ENCODE data around the gene CPED1. TPM values are rescaled to one million over a fixed set of nuclear protein-coding genes. Genes with fewer than 3 reads are reported as not detected.

CPED1 gene
- total RNA-seq, 1 donor from 2014 or later: not detected

DNA sequence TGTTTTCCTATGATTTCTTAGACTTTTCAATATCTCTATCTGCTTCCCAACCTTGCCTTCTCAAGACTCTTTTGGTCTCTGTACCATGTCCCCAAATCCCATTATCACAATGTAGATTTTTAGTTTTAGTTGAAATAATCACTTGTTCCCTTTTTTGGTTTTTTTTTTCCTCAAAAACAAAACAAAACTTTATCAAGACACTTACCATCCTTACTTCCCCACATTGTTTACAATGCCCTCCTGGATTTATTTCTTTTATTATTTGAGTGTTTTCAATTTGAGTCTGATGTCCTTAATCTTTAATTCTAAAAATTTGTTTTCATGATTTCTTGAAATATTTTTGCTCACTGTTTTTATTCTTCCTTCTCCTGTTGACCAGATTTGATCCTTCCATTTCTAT is 112.6 kb downstream of the CPED1 start:
- peaks cover 11% of the 10 kb centered on the region for H3K4me1 Mint-ChIP-seq (ENCODE audit: low read depth, unreplicated experiment)
- no peak overlapping the region for H3K4me3 Mint-ChIP-seq (ENCODE audit: unreplicated experiment)
- TF ChIP-seq, protein P1, sequence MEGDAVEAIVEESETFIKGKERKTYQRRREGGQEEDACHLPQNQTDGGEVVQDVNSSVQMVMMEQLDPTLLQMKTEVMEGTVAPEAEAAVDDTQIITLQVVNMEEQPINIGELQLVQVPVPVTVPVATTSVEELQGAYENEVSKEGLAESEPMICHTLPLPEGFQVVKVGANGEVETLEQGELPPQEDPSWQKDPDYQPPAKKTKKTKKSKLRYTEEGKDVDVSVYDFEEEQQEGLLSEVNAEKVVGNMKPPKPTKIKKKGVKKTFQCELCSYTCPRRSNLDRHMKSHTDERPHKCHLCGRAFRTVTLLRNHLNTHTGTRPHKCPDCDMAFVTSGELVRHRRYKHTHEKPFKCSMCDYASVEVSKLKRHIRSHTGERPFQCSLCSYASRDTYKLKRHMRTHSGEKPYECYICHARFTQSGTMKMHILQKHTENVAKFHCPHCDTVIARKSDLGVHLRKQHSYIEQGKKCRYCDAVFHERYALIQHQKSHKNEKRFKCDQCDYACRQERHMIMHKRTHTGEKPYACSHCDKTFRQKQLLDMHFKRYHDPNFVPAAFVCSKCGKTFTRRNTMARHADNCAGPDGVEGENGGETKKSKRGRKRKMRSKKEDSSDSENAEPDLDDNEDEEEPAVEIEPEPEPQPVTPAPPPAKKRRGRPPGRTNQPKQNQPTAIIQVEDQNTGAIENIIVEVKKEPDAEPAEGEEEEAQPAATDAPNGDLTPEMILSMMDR (IDR thresholded peaks at IDR 0.05; ENCODE audit: partially characterized antibody, unreplicated experiment): no peak
- H3K27ac Mint-ChIP-seq (ENCODE audit: unreplicated experiment): no peak overlapping the region
- H3K27me3 Mint-ChIP-seq (ENCODE audit: unreplicated experiment): peaks cover 2% of the 10 kb centered on the region
- no peak for DNase-seq
- no peaks in the 10 kb centered on the region for H3K9me3 Mint-ChIP-seq (ENCODE audit: unreplicated experiment)
- no peaks in the 10 kb centered on the region for H3K36me3 Mint-ChIP-seq (ENCODE audit: unreplicated experiment)

DNA sequence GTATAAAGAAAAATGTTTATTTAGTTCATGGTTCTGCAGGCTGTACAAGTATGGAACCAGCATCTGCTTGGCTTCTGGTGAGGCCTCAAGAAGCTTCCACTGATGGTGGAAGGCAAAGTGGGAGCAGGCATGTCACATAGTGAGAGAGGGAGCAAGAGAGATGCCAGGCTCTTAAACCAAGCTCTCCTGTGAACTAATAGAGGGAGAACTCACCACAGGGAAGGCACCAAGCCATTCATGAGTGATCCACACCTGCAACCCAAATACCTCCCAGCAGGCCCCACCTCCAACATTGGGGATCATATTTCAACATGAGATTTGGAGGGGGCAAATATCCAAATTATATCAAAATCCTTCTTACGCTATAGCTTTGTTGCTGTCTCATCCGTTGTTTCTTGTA is 113.1 kb downstream of the CPED1 start:
- no peak for DNase-seq
- TF ChIP-seq, protein P1 (IDR thresholded peaks at IDR 0.05; ENCODE audit: partially characterized antibody, unreplicated experiment): no peak
- H3K36me3 Mint-ChIP-seq (ENCODE audit: unreplicated experiment): no peaks in the 10 kb centered on the region
- no peak overlapping the region for H3K4me3 Mint-ChIP-seq (ENCODE audit: unreplicated experiment)
- no peak overlapping the region for H3K27ac Mint-ChIP-seq (ENCODE audit: unreplicated experiment)
- H3K9me3 Mint-ChIP-seq (ENCODE audit: unreplicated experiment): no peaks in the 10 kb centered on the region
- peaks cover 11% of the 10 kb centered on the region for H3K4me1 Mint-ChIP-seq (ENCODE audit: low read depth, unreplicated experiment)
- peaks cover 2% of the 10 kb centered on the region for H3K27me3 Mint-ChIP-seq (ENCODE audit: unreplicated experiment)

DNA sequence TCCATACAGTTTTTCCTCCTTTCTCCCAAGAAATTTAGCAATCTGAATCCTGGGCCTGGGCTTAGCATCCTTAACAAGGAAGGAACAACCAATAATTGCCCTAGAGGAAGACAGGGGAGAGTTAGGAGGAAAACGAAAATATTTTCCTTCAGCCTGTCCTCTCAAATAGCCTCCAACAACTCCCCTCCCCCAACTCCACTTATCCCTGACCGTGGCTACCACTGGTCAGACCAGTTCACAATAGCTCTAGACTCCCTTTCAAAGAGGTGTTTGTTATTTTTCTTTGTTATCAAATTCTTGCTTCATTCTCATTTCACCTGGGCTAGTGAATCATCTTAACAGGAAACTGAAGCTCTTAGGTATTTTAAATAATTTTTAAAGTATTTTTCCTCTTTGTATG is 114.1 kb downstream of the CPED1 start:
- Mint-ChIP-seq H3K27ac (ENCODE audit: unreplicated experiment) (no peak overlapping the region), H3K27me3 (ENCODE audit: unreplicated experiment) (peaks cover 2% of the 10 kb centered on the region), H3K36me3 (ENCODE audit: unreplicated experiment) (no peaks in the 10 kb centered on the region)

DNA sequence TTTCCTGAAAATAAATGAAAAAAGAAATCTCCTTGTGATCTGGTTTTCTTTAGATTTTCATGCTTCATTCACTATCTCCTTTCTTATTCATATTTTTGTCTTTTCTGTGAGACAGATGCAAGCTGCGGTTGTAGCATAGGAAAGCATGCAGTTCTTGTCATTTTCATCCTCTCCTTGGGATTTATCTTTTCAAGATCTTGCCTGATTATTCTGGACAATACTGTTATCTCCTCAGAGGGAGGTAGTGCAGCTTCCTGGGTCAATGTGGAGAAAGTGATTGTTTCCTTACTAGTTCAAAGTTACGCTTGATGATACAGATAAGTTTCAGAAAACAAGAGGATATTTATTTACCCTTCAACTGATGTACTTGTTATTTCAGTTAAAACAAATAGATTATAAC is 114.6 kb downstream of the CPED1 start:
- Mint-ChIP-seq H3K9me3 (ENCODE audit: unreplicated experiment) (no peaks in the 10 kb centered on the region), H3K4me3 (ENCODE audit: unreplicated experiment) (no peak overlapping the region), H3K4me1 (ENCODE audit: low read depth, unreplicated experiment) (peaks cover 6% of the 10 kb centered on the region), H3K27ac (ENCODE audit: unreplicated experiment) (no peak overlapping the region), H3K36me3 (ENCODE audit: unreplicated experiment) (no peaks in the 10 kb centered on the region), H3K27me3 (ENCODE audit: unreplicated experiment) (peaks cover 2% of the 10 kb centered on the region)
- TF ChIP-seq, protein P1 (IDR thresholded peaks at IDR 0.05; ENCODE audit: partially characterized antibody, unreplicated experiment): no peak
- no peak for DNase-seq

More for the DNA sequence above, 114.1 kb downstream of the CPED1 start:
- no peaks in the 10 kb centered on the region for H3K9me3 Mint-ChIP-seq (ENCODE audit: unreplicated experiment)
- no peak overlapping the region for H3K4me3 Mint-ChIP-seq (ENCODE audit: unreplicated experiment)
- TF ChIP-seq, protein P1 (IDR thresholded peaks at IDR 0.05; ENCODE audit: partially characterized antibody, unreplicated experiment): no peak
- peaks cover 6% of the 10 kb centered on the region for H3K4me1 Mint-ChIP-seq (ENCODE audit: low read depth, unreplicated experiment)
- DNase-seq: no peak

DNA sequence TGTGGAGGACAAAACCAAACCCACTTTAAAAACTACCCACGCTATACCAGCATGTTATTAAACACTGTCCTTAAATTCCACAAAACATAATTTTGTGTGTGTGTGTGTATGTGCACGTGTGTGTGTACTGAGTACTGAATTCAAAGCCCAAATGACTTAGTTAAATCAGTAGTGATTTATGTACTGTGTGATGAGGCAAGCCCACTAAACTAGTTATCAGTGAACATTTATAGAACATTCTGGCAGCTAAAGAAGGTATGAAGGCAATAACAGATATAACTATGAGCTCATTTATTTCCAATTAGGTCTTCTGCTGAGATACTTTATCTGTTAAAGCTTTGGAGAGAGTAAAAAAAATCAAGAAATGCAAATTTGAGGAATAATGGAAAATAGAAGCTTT is 115.1 kb downstream of the CPED1 start:
- Mint-ChIP-seq H3K27ac (ENCODE audit: unreplicated experiment) (no peak overlapping the region), H3K27me3 (ENCODE audit: unreplicated experiment) (peaks cover 2% of the 10 kb centered on the region), H3K36me3 (ENCODE audit: unreplicated experiment) (no peaks in the 10 kb centered on the region), H3K9me3 (ENCODE audit: unreplicated experiment) (no peaks in the 10 kb centered on the region), H3K4me1 (ENCODE audit: low read depth, unreplicated experiment) (peaks cover 6% of the 10 kb centered on the region), H3K4me3 (ENCODE audit: unreplicated experiment) (no peak overlapping the region)
- no peak for DNase-seq
- TF ChIP-seq, protein P1 (IDR thresholded peaks at IDR 0.05; ENCODE audit: partially characterized antibody, unreplicated experiment): no peak
